GM12878 (cell line): ENCODE data around the gene DMAC2. TPM values are rescaled to one million over a fixed set of nuclear protein-coding genes. Genes with fewer than 3 reads are reported as not detected.

Experiments used
- ATAC-seq: fragments of 200-7000 bp; cut with Tn5 transposase; 3 replicates; pipeline ENCODE4 v1.9.1; 2020; ENCODE audit warnings: mild to moderate bottlenecking, moderate library complexity
- BruUV-seq: library from RNA; stranded (reverse); fragments of 400-500 nt; replicated peaks from 2 replicates; lab custom pipeline; 2021; lab: Mats Ljungman, UMichigan
- CTCF ChIA-PET: fragments of 300-600 bp; sonication (Branson Sonifier 250); formaldehyde crosslinking; extraction: SDS; loops from one replicate; lab custom pipeline; 2021; ENCODE audit warnings: inconsistent platforms; lab: Yijun Ruan, JAX
- POLR2A ChIA-PET: fragments of 350-600 bp; formaldehyde crosslinking; extraction: SDS; loops from one replicate; lab custom pipeline; 2021; ENCODE audit warnings: inconsistent platforms; lab: Charles Lee
- RAD21 ChIA-PET: fragments of 300-600 bp; sonication (Branson Sonifier 250); formaldehyde crosslinking; loops from one replicate; lab custom pipeline; 2023; ENCODE audit warnings: antibody characterized with exemption; ENCODE audit not compliant: unreplicated experiment; lab: Charles Lee
- SMC1A ChIA-PET: fragments of 300-600 bp; sonication (Branson Sonifier 250); formaldehyde crosslinking; loops from one replicate; lab custom pipeline; 2023; ENCODE audit not compliant: unreplicated experiment, uncharacterized antibody; lab: Charles Lee
- DNase-seq: peaks from one replicate; pipeline ENCODE4 v3.0.0-alpha.2; 2011; ENCODE audit warnings: low read depth, low spot score
- FAIRE-seq: peaks from 3 replicates; lab custom pipeline; 2011; peaks lifted over from hg19 to GRCh38; lab: Jason Lieb, UNC
- H2AFZ ChIP-seq: 2 replicates; pipeline ENCODE4 v1.6.0; 2011; ENCODE audit warnings: low read depth, low read length, control low read depth; ENCODE audit not compliant: control insufficient read depth
- H3K27ac ChIP-seq: 2 replicates; pipeline ENCODE4 v1.5.1; 2011; ENCODE audit warnings: control low read depth; ENCODE audit not compliant: control insufficient read depth, insufficient read depth
- H3K27me3 ChIP-seq, 2 experiments: replicated peaks in 1 of 2; 2 replicates each; pipeline versions ENCODE4 v1.6.0 to v1.6.1; 2011; ENCODE audit warnings: low read length in 1 of 2; ENCODE audit not compliant: control insufficient read depth in 2 of 2, insufficient read depth in 2 of 2
- H3K36me3 ChIP-seq, 2 experiments: 2 replicates each; pipeline ENCODE4 v1.5.1; 2011; ENCODE audit warnings: low read length in 1 of 2; ENCODE audit not compliant: control insufficient read depth in 2 of 2, insufficient read depth in 2 of 2
- H3K4me1 ChIP-seq: 2 replicates; pipeline ENCODE4 v1.6.1; 2011; ENCODE audit warnings: mild to moderate bottlenecking, low read length, moderate library complexity, mixed read lengths; ENCODE audit not compliant: control insufficient read depth, insufficient read depth
- H3K4me2 ChIP-seq: 2 replicates; pipeline ENCODE4 v1.6.0; 2011; ENCODE audit warnings: control low read depth; ENCODE audit not compliant: control insufficient read depth, insufficient read depth
- H3K4me3 ChIP-seq: fragments of 200-600 bp; sonication (generic); 2 replicates; pipeline ENCODE4 v1.5.1; 2016
- H3K79me2 ChIP-seq: 2 replicates; pipeline ENCODE4 v1.6.0; 2011; ENCODE audit warnings: low read length; ENCODE audit not compliant: control insufficient read depth, insufficient read depth
- H3K9ac ChIP-seq: 2 replicates; pipeline ENCODE4 v1.8.0; 2011; ENCODE audit warnings: low read length, control low read depth, mixed read lengths; ENCODE audit not compliant: control insufficient read depth, insufficient read depth
- H3K9me3 ChIP-seq: replicated peaks from 3 replicates; pipeline ENCODE4 v1.5.1; 2011; ENCODE audit warnings: mild to moderate bottlenecking, low read length; ENCODE audit not compliant: control insufficient read depth, insufficient read depth
- H4K20me1 ChIP-seq: 2 replicates; pipeline ENCODE4 v1.6.0; 2011; ENCODE audit not compliant: control insufficient read depth, insufficient read depth
- ESRRA ChIP-seq: IDR thresholded peaks from 2 replicates; pipeline ENCODE4 v1.6.1; 2012; ENCODE audit warnings: mild to moderate bottlenecking, low read length, improper control_type of control experiment
- EZH2 ChIP-seq: IDR thresholded peaks from 2 replicates; pipeline ENCODE4 v1.6.1; 2012; ENCODE audit warnings: low read depth, mild to moderate bottlenecking, control low read depth, inconsistent platforms, low read length, borderline replicate concordance; ENCODE audit not compliant: control insufficient read depth
- HDAC2 ChIP-seq: fragments of 200-600 bp; sonication (generic); IDR thresholded peaks from 2 replicates; pipeline ENCODE4 v1.6.1; 2017
- KAT2A ChIP-seq: conservative IDR thresholded peaks from 2 replicates; pipeline ENCODE4 v1.6.1; 2011; ENCODE audit warnings: low read depth, low read length; ENCODE audit not compliant: control insufficient read depth
- MEF2A ChIP-seq: IDR thresholded peaks from 2 replicates; pipeline ENCODE4 v1.6.1; 2011; ENCODE audit warnings: low read depth, mild to moderate bottlenecking, low read length, moderate library complexity; ENCODE audit not compliant: insufficient read depth
- MTA2 ChIP-seq: fragments of 450-650 bp; IDR thresholded peaks from 2 replicates; pipeline ENCODE4 v1.6.1; 2016; ENCODE audit warnings: low read depth, mild to moderate bottlenecking, moderate library complexity
- NFYB ChIP-seq: IDR thresholded peaks from 2 replicates; pipeline ENCODE4 v1.6.1; 2011; ENCODE audit warnings: low read depth, mild to moderate bottlenecking, low read length, improper control_type of control experiment, moderate library complexity; ENCODE audit not compliant: insufficient read depth
- PAX8 ChIP-seq: fragments of 450-650 bp; IDR thresholded peaks from 2 replicates; pipeline ENCODE4 v1.6.1; 2017; ENCODE audit warnings: mild to moderate bottlenecking, moderate library complexity
- POLR2A ChIP-seq: IDR thresholded peaks from 2 replicates; pipeline ENCODE4 v1.6.1; 2011; ENCODE audit warnings: low read depth, mild to moderate bottlenecking, low read length
- POLR2AphosphoS5 ChIP-seq: IDR thresholded peaks from 2 replicates; pipeline ENCODE4 v1.6.1; 2011; ENCODE audit warnings: mild to moderate bottlenecking, low read length, inconsistent platforms
- SMAD5 ChIP-seq: IDR thresholded peaks from 2 replicates; pipeline ENCODE4 v1.6.1; 2016; ENCODE audit warnings: antibody characterized with exemption, low read depth
- SMARCA5 ChIP-seq: fragments of 450-650 bp; IDR thresholded peaks from 2 replicates; pipeline ENCODE4 v1.6.1; 2017; ENCODE audit warnings: mild to moderate bottlenecking
- SPI1 ChIP-seq: IDR thresholded peaks from 2 replicates; pipeline ENCODE4 v1.6.1; 2011; ENCODE audit warnings: low read depth, mild to moderate bottlenecking, low read length, moderate library complexity, borderline replicate concordance; ENCODE audit not compliant: insufficient read depth
- SREBF1 ChIP-seq: IDR thresholded peaks from 2 replicates; pipeline ENCODE4 v1.6.1; 2012; ENCODE audit warnings: mild to moderate bottlenecking, low read length
- ZNF622 ChIP-seq: fragments of 450-650 bp; IDR thresholded peaks from 2 replicates; pipeline ENCODE4 v1.6.1; 2017; ENCODE audit warnings: mild to moderate bottlenecking, inconsistent platforms
- ZSCAN29 ChIP-seq: fragments of 450-650 bp; IDR thresholded peaks from 2 replicates; pipeline ENCODE4 v1.6.1; 2017; ENCODE audit warnings: mild to moderate bottlenecking, moderate library complexity
- ZZZ3 ChIP-seq: IDR thresholded peaks from 2 replicates; pipeline ENCODE4 v1.6.1; 2011; ENCODE audit warnings: low read depth; ENCODE audit not compliant: control insufficient read depth, insufficient read length
- WGBS: methylation state at CpG from one replicate; pipeline ENCODE4 v1.1.6; 2016; ENCODE audit warnings: low lambda C conversion rate; ENCODE audit not compliant: insufficient replicate concordance, insufficient coverage; ENCODE audit errors: missing lambda C conversion rate; 5-methylcytosine and 5-hydroxymethylcytosine counted together
- in situ Hi-C: fragments of 300-500 bp; cut with MboI; formaldehyde crosslinking; loops from 9 replicates; pipeline ENCODE4 v1.14.3; 2018; ENCODE audit warnings: mixed read lengths
- intact Hi-C: fragments of 100-400 bp; cut with micrococcal nuclease; formaldehyde crosslinking; loops from one replicate; pipeline ENCODE4 v1.14.2; 2022; ENCODE audit not compliant: unreplicated experiment
- polyA plus RNA-seq, 11 experiments: library from polyadenylated mRNA; depleted of rRNA in 4 of 11; unstranded in 6 of 11; stranded (reverse) in 5 of 11; fragments of >200 nt; fragmentation: Nextera tagmentation in 4 of 11; fragmentation: Illumina TruSeq in 1 of 11; extraction: Ambion mirVana in 4 of 11; extraction: Trizol in 1 of 11; gene quantifications; 1 replicate in 1 of 11; 2 replicates in 10 of 11; pipeline versions ENCODE4 v1.2.1 to v1.2.3, GENCODE V29; 2011 to 2016; ENCODE audit warnings: inconsistent platforms in 2 of 11, missing spikeins in 2 of 11, low read depth in 1 of 11
- total RNA-seq, 4 experiments: library from RNA; depleted of rRNA in 3 of 4; stranded (reverse); fragments of >200 nt in 3 of 4; fragmentation: Illumina TruSeq in 1 of 4; extraction: Trizol in 1 of 4; gene quantifications; 2 replicates each; pipeline versions ENCODE4 v1.2.1 to v1.2.3, GENCODE V29; 2013 to 2021
- TF ChIP-seq, protein P1 (sequence below): fragments of 450-650 bp; IDR thresholded peaks from 2 replicates; pipeline ENCODE4 v1.6.1; 2018; ENCODE audit warnings: mild to moderate bottlenecking, low read depth, moderate library complexity; ENCODE audit not compliant: partially characterized antibody
- TF ChIP-seq, protein P2 (sequence below): fragments of 450-650 bp; IDR thresholded peaks from 2 replicates; pipeline ENCODE4 v1.6.1; 2017; ENCODE audit warnings: mild to moderate bottlenecking, moderate library complexity

Gene DMAC2
- total and polyA plus RNA-seq, 10 of the 15 experiments (the other 5 are each of a cell fraction or from before 2014, with no cell fraction given) = 10.8 to 57.2 (median 42.7) TPM

DNA sequence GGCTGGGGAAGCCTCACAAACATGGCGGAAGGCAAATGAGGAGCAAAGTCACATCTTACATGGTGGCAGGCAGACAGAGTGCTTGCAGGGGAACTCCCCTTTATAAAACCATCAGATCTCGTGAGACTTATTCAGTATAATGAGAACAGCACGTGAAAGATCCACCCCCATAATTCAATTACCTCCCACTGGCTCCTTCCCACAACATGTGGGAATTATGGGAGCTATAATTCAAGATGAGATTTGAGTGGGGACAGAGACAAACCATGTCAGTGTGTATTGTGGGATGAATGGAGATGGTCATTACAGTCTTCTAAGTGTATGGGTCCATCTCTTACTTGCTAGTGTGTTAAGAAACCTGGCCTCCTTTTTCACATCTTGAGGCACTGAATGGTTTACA lies 37.7 kb downstream of the DMAC2 start:
- CTCF ChIA-PET = interaction anchor here (1.0 kb wide), 1 partner anchor 47 kb away, joined by 3 read pairs; no protein-coding TSS in a partner anchor
- H3K27me3 ChIP-seq = no peaks in the 10 kb centered on the region
- no peak overlapping the region for H3K4me2 ChIP-seq
- H3K9me3 ChIP-seq = no peaks in the 10 kb centered on the region
- no peak overlapping the region for H3K27ac ChIP-seq
- no peaks in the 10 kb centered on the region for H3K4me1 ChIP-seq
- 54% methylated on average over 3 of the region's 3 CpGs for WGBS
- no peak overlapping the region for H3K4me3 ChIP-seq
- ATAC-seq = no peak
- no peaks in the 10 kb centered on the region for H4K20me1 ChIP-seq
- BruUV-seq = no TSS peak
- peaks cover 26% of the 10 kb centered on the region for H3K79me2 ChIP-seq
- FAIRE-seq = no peak
- SMC1A ChIA-PET = no interaction called here
- H3K9ac ChIP-seq = no peak overlapping the region
- no peaks in the 10 kb centered on the region; a peak in 1 of 4 replicates for H3K36me3 ChIP-seq
- POLR2A ChIA-PET = interaction anchor here (1.0 kb wide), 1 partner anchor 22 kb away, joined by 3 read pairs; no protein-coding TSS in a partner anchor
- no peak overlapping the region for H2AFZ ChIP-seq
- intact Hi-C loops (no loop called here), in situ Hi-C loops (no loop called here)
- no peak for DNase-seq
- RAD21 ChIA-PET = no interaction called here
- TF ChIP-seq MTA2 (no peak), POLR2AphosphoS5 (no peak), SREBF1 (no peak), ZZZ3 (no peak), KAT2A (no peak), PAX8 (no peak), NFYB (no peak), EZH2 (no peak), MEF2A (no peak), HDAC2 (no peak), ZNF622 (no peak), SMAD5 (no peak), SMARCA5 (no peak), ESRRA (no peak), ZSCAN29 (no peak), SPI1 (no peak), POLR2A (no peak)
- TF ChIP-seq, protein P1, sequence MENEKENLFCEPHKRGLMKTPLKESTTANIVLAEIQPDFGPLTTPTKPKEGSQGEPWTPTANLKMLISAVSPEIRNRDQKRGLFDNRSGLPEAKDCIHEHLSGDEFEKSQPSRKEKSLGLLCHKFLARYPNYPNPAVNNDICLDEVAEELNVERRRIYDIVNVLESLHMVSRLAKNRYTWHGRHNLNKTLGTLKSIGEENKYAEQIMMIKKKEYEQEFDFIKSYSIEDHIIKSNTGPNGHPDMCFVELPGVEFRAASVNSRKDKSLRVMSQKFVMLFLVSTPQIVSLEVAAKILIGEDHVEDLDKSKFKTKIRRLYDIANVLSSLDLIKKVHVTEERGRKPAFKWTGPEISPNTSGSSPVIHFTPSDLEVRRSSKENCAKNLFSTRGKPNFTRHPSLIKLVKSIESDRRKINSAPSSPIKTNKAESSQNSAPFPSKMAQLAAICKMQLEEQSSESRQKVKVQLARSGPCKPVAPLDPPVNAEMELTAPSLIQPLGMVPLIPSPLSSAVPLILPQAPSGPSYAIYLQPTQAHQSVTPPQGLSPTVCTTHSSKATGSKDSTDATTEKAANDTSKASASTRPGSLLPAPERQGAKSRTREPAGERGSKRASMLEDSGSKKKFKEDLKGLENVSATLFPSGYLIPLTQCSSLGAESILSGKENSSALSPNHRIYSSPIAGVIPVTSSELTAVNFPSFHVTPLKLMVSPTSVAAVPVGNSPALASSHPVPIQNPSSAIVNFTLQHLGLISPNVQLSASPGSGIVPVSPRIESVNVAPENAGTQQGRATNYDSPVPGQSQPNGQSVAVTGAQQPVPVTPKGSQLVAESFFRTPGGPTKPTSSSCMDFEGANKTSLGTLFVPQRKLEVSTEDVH = no peak
- TF ChIP-seq, protein P2, sequence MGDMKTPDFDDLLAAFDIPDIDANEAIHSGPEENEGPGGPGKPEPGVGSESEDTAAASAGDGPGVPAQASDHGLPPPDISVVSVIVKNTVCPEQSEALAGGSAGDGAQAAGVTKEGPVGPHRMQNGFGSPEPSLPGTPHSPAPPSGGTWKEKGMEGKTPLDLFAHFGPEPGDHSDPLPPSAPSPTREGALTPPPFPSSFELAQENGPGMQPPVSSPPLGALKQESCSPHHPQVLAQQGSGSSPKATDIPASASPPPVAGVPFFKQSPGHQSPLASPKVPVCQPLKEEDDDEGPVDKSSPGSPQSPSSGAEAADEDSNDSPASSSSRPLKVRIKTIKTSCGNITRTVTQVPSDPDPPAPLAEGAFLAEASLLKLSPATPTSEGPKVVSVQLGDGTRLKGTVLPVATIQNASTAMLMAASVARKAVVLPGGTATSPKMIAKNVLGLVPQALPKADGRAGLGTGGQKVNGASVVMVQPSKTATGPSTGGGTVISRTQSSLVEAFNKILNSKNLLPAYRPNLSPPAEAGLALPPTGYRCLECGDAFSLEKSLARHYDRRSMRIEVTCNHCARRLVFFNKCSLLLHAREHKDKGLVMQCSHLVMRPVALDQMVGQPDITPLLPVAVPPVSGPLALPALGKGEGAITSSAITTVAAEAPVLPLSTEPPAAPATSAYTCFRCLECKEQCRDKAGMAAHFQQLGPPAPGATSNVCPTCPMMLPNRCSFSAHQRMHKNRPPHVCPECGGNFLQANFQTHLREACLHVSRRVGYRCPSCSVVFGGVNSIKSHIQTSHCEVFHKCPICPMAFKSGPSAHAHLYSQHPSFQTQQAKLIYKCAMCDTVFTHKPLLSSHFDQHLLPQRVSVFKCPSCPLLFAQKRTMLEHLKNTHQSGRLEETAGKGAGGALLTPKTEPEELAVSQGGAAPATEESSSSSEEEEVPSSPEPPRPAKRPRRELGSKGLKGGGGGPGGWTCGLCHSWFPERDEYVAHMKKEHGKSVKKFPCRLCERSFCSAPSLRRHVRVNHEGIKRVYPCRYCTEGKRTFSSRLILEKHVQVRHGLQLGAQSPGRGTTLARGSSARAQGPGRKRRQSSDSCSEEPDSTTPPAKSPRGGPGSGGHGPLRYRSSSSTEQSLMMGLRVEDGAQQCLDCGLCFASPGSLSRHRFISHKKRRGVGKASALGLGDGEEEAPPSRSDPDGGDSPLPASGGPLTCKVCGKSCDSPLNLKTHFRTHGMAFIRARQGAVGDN = no peak
